HCT116 (cell line): Measurements from ENCODE around the gene ZNF692.

Source experiments
- EZH2 ChIP-seq: fragments of 200-600 bp; sonication (generic); IDR thresholded peaks from 2 replicates; pipeline ENCODE4 v1.6.1; 2017; ENCODE audit warnings: antibody characterized with exemption, mixed run types
- EZH2phosphoT487 ChIP-seq: fragments of 200-600 bp; IDR thresholded peaks from 2 replicates; pipeline ENCODE4 v1.6.1; 2018; ENCODE audit warnings: antibody characterized with exemption, borderline replicate concordance
- JUND ChIP-seq: IDR thresholded peaks from 2 replicates; pipeline ENCODE4 v1.6.1; 2012
- POLR2A ChIP-seq: IDR thresholded peaks from 2 replicates; pipeline ENCODE4 v1.7.0; 2011; ENCODE audit warnings: borderline replicate concordance; ENCODE audit not compliant: insufficient read depth, insufficient read length; ENCODE audit errors: extremely low read depth
- POLR2AphosphoS5 ChIP-seq: IDR thresholded peaks from 2 replicates; pipeline ENCODE4 v1.6.1; 2011; ENCODE audit warnings: mild to moderate bottlenecking, low read depth, low read length, moderate library complexity
- RAD21 ChIP-seq: IDR thresholded peaks from 2 replicates; pipeline ENCODE4 v1.6.1; 2012; ENCODE audit warnings: low read depth, mild to moderate bottlenecking
- SP1 ChIP-seq: IDR thresholded peaks from 2 replicates; pipeline ENCODE4 v1.6.1; 2012; ENCODE audit warnings: low read depth
- TCF7L2 ChIP-seq: IDR thresholded peaks from 2 replicates; pipeline ENCODE4 v1.7.0; 2011; ENCODE audit warnings: borderline replicate concordance, inconsistent platforms; ENCODE audit not compliant: insufficient read depth, insufficient read length; ENCODE audit errors: extremely low read depth
- YY1 ChIP-seq: IDR thresholded peaks from 2 replicates; pipeline ENCODE4 v1.6.1; 2011; ENCODE audit warnings: low read length, low read depth, moderate library complexity, mild to moderate bottlenecking; ENCODE audit not compliant: insufficient replicate concordance; ENCODE audit errors: extremely low read depth
- ZNF274 ChIP-seq: fragments of 200-500 bp; sonication (Bioruptor generic); IDR thresholded peaks from 2 replicates; pipeline ENCODE4 v1.6.1; 2014; ENCODE audit warnings: mild to moderate bottlenecking, low read depth, low read length, inconsistent platforms
- TF ChIP-seq, protein P1 (sequence below), 3 experiments: fragments of 200-600 bp in 1 of 3; sonication (generic) in 1 of 3; IDR thresholded peaks in 2 of 3; conservative IDR thresholded peaks in 1 of 3; 2 replicates each; pipeline ENCODE4 v1.5.1; 2012 to 2017; ENCODE audit warnings: low read depth in 2 of 3, low read length in 2 of 3, antibody characterized with exemption in 1 of 3, borderline replicate concordance in 1 of 3, control low read depth in 1 of 3, mild to moderate bottlenecking in 1 of 3, mixed read lengths in 1 of 3, mixed run types in 1 of 3, moderate library complexity in 1 of 3; ENCODE audit not compliant: insufficient read depth in 1 of 3
- TF ChIP-seq, protein P2 (sequence below): IDR thresholded peaks from 2 replicates; pipeline ENCODE4 v1.6.1; 2012; ENCODE audit warnings: low read depth
- TF ChIP-seq, protein P3 (sequence below): IDR thresholded peaks from 2 replicates; pipeline ENCODE4 v1.6.1; 2012

DNA sequence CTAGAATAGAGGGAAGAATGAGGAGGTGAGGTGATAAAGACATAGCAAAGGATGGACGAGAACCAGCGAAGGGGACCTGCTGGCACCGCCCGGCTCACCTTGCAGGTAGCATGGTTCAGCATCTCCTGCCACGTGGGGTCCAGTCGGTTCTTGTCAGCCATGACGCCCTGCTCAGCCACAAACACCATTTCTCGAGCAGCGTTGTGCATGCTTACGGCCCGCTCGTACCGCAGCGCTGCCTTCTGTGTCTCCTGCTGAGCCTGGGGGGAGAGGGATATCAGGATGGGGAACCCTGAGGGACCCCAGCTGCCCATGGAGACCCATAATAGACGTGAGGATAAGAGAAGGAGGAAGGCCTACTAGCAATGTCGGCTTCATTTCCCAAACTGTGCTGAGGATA lies 44.5 kb downstream of the ZNF692 start:
- TF ChIP-seq, protein P1, sequence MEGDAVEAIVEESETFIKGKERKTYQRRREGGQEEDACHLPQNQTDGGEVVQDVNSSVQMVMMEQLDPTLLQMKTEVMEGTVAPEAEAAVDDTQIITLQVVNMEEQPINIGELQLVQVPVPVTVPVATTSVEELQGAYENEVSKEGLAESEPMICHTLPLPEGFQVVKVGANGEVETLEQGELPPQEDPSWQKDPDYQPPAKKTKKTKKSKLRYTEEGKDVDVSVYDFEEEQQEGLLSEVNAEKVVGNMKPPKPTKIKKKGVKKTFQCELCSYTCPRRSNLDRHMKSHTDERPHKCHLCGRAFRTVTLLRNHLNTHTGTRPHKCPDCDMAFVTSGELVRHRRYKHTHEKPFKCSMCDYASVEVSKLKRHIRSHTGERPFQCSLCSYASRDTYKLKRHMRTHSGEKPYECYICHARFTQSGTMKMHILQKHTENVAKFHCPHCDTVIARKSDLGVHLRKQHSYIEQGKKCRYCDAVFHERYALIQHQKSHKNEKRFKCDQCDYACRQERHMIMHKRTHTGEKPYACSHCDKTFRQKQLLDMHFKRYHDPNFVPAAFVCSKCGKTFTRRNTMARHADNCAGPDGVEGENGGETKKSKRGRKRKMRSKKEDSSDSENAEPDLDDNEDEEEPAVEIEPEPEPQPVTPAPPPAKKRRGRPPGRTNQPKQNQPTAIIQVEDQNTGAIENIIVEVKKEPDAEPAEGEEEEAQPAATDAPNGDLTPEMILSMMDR (IDR thresholded peaks at IDR 0.05 in 2 of 3, conservative IDR thresholded peaks at IDR 0.05 in 1 of 3; ENCODE audit: borderline replicate concordance in 1 of 3, insufficient read depth in 1 of 3, low read depth in 2 of 3, low read length in 2 of 3): no peak
- TF ChIP-seq, protein P2, sequence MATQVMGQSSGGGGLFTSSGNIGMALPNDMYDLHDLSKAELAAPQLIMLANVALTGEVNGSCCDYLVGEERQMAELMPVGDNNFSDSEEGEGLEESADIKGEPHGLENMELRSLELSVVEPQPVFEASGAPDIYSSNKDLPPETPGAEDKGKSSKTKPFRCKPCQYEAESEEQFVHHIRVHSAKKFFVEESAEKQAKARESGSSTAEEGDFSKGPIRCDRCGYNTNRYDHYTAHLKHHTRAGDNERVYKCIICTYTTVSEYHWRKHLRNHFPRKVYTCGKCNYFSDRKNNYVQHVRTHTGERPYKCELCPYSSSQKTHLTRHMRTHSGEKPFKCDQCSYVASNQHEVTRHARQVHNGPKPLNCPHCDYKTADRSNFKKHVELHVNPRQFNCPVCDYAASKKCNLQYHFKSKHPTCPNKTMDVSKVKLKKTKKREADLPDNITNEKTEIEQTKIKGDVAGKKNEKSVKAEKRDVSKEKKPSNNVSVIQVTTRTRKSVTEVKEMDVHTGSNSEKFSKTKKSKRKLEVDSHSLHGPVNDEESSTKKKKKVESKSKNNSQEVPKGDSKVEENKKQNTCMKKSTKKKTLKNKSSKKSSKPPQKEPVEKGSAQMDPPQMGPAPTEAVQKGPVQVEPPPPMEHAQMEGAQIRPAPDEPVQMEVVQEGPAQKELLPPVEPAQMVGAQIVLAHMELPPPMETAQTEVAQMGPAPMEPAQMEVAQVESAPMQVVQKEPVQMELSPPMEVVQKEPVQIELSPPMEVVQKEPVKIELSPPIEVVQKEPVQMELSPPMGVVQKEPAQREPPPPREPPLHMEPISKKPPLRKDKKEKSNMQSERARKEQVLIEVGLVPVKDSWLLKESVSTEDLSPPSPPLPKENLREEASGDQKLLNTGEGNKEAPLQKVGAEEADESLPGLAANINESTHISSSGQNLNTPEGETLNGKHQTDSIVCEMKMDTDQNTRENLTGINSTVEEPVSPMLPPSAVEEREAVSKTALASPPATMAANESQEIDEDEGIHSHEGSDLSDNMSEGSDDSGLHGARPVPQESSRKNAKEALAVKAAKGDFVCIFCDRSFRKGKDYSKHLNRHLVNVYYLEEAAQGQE: no peak
- TF ChIP-seq EZH2phosphoT487: no peak
- no peak for TF ChIP-seq JUND
- no peak for TF ChIP-seq ZNF274
- no peak for TF ChIP-seq SP1
- TF ChIP-seq POLR2A: no peak
- TF ChIP-seq EZH2: no peak
- TF ChIP-seq, protein P3, sequence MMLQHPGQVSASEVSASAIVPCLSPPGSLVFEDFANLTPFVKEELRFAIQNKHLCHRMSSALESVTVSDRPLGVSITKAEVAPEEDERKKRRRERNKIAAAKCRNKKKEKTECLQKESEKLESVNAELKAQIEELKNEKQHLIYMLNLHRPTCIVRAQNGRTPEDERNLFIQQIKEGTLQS: no peak
- no peak for TF ChIP-seq POLR2AphosphoS5
- TF ChIP-seq YY1: no peak
- TF ChIP-seq TCF7L2: no peak
- no peak for TF ChIP-seq RAD21
